Skeletal muscle satellite cell (primary cell): Measurements from ENCODE around the gene CFP. TPM values are rescaled to one million over a fixed set of nuclear protein-coding genes. Genes with fewer than 3 reads are reported as not detected.
A peak's percentile ranks its signal among the peaks of the same experiment; 100 is the strongest.
"Not testable (repeated sequence)": the region's sequence is repeated elsewhere in the genome, so short reads cannot be mapped to it uniquely, and the experiment has no call there.

Source experiments
- H3K27me3 ChIP-seq: 2 replicates; pipeline ENCODE4 v1.7.0; 2013; ENCODE audit warnings: low read length; ENCODE audit not compliant: control insufficient read depth, insufficient read depth
- H3K36me3 ChIP-seq: 2 replicates; pipeline ENCODE4 v1.7.0; 2013; ENCODE audit warnings: mild to moderate bottlenecking, control low read depth, low read length; ENCODE audit not compliant: insufficient read depth
- H3K4me1 ChIP-seq: 2 replicates; pipeline ENCODE4 v1.7.0; 2013; ENCODE audit warnings: low read length; ENCODE audit not compliant: control insufficient read depth, insufficient read depth
- H3K4me2 ChIP-seq: 2 replicates; pipeline ENCODE4 v1.7.0; 2013; ENCODE audit warnings: mild to moderate bottlenecking, low read length
- H3K4me3 ChIP-seq: 2 replicates; pipeline ENCODE4 v1.7.0; 2013; ENCODE audit warnings: low read length
- H3K9ac ChIP-seq: 2 replicates; pipeline ENCODE4 v1.7.0; 2013; ENCODE audit warnings: mild to moderate bottlenecking, low read depth, low read length, moderate library complexity
- H3K9me3 ChIP-seq: replicated peaks from 2 replicates; pipeline ENCODE4 v1.7.0; 2013; ENCODE audit warnings: mild to moderate bottlenecking, control low read depth, low read length
- total RNA-seq: library from RNA; depleted of rRNA; stranded (reverse); fragments of >200 nt; gene quantifications from 2 replicates; pipeline ENCODE4 v1.2.3, GENCODE V29; 2012; rRNA removed

Gene CFP
- 0.22 and 0.25 TPM in 2 replicates for total RNA-seq

DNA sequence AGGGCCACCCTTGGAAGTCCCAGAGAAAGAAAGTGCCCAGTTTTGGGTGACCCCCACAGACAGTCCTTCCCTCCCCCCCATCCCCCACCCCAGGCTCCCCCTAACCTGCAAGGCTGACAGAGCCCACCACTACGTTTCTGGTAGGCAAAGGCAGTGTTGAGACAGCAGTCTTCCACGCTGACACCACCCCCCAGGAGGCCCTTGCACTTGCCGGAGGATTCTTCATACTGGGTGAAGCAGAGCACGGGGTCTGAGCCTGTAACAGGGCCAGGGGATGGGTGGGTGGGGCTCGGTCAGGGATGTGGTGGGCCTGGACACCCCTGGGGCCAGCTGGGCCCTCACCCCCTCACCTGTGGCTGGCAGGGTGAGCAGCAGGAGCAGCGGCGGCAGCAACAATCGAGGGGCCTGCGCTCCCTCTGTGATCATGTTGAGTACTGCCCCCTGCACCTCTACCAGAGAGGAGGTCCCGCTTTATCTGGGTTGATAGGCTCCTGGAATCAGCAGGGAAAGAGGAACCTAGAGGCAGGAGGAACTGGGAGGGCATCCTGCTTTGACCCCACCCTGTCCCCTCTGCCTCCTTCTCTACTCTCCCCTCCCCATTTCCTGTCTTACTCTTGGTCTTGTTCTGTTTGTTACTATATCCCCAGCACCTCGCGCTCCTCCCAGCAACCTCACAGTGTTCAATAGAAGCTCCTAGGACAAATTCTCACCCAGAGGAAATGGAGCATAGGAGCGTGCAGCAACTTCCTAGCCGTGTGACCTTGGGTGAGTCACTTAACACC lies at the start of gene CFP:
TSS of gene CFP (minus strand) at position 512 of the 782 bp plus-strand sequence. CDS start at position 426, 86 bp downstream.
- H3K9me3 ChIP-seq: no peaks in the 10 kb centered on the region
- no peaks in the 10 kb centered on the region for H3K4me1 ChIP-seq
- no peak within 1 kb of the TSS for H3K4me2 ChIP-seq
- H3K27me3 ChIP-seq: no peaks in the 10 kb centered on the region
- peaks cover 3% of the 10 kb centered on the region for H3K36me3 ChIP-seq
- no peak within 1 kb of the TSS for H3K4me3 ChIP-seq
- H3K9ac ChIP-seq: no peak within 1 kb of the TSS

DNA sequence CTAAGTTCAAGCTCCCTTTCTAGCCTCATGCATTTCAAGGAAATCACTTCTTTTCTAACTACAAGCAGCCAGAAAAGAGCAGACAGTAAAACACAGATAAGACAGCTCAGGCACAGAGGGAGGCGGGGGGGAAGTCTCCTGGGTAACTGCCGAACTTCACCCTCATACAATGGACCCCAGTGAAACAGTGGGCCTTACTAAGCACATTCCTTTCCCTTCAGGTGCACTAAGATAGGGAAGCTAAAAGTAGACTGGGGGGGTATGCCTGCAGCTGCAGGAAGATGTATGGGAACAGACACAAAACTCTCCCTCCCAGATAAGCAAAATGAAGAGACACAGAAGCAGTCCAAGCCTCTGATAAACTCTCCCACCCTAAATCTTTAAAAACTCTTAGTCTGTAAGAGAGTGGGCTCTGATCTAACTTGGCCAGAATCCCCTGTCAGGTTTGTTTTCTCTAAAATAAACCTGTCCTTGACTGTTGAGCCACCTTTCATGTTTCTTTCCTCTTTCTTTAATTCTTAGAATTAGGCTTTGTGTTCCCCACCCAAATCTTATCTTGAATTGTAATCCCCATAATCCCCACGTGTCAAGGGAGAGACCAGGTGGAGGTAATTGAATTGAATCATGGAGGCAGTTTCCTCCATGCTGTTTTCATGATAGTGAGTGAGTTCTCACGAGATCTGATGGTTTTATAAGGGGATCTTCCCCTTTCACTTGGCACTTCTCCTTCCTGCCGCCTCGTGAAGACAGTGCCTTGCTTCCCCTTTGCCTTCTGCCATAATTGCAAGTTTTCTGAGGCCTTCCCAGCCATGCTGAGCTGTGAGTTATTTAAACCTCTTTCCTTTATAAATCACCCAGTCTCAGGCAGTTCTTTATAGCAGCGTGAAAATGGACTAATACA lies 46.5 kb upstream of the CFP start:
- H3K36me3 ChIP-seq, H3K4me3 ChIP-seq, H3K9ac ChIP-seq, H3K4me2 ChIP-seq, H3K4me1 ChIP-seq, H3K27me3 ChIP-seq, H3K9me3 ChIP-seq: not testable (repeated sequence)

DNA sequence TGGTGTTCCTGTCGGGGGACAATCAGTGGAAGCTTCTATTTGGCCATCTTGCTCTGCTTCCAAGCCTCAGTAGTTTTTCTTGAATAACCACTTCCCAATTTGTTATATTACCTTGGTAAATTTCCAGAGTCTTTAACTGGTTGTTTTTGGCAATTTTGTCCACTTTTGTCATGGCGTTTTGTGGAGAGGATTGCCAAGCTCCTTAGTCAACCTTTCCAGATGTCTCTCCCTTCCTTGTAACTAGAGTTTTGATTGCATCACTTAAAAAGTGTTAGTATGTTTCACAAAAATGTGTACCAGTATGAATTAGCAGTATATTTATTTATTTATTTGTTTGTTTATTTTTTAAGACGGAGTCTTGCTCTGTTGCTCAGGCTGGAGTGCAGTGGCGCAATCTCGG lies 45.0 kb upstream of the CFP start:
- Histone ChIP-seq H3K4me2 (no peak overlapping the region), H3K9ac (no peak overlapping the region), H3K27me3 (no peaks in the 10 kb centered on the region), H3K4me3 (no peak overlapping the region), H3K4me1 (no peaks in the 10 kb centered on the region), H3K36me3 (no peaks in the 10 kb centered on the region), H3K9me3 (no peaks in the 10 kb centered on the region)

DNA sequence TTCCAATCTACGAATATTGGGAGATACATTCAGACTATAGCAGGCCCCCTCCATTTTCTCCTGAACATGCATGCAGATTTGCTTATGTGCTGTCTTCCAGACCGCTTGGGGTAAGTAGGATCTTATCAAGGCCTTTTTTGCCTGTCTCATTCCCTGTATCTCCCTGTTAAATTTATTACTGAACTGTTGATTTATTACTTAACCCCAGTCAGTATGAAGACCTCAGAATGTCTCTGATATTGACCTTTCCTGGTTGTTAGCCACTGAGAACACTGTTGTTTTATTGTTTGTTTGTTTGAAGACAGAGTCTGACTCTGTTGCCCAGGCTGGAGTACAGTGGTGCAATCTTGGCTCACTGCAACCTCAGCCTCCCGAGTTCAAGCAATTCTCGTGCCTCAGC lies 36.1 kb upstream of the CFP start:
- peaks cover 11% of the 10 kb centered on the region for H3K4me1 ChIP-seq
- not testable (repeated sequence) for H3K36me3 ChIP-seq, H3K4me2 ChIP-seq, H3K9me3 ChIP-seq, H3K9ac ChIP-seq, H3K27me3 ChIP-seq, H3K4me3 ChIP-seq

DNA sequence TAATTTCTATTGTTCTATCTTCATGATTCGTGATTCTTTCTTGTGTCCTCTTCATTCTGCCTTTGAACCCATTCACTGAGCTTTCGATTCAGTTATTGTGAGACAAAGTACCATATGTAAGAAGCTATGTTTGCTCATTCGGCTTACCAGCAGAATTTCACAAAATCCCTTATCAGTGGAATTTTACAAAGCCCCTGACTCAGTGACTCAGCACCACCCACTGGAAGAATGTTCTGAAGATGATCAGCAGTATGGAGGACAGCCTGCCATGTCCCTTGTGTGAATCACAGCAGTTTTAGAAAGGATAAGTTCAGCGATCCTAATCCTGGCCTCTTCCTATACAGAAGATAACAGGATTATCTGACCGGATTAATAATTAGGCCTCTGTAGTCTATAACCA lies 35.0 kb upstream of the CFP start:
- H3K9me3 ChIP-seq: no peaks in the 10 kb centered on the region
- no peaks in the 10 kb centered on the region for H3K36me3 ChIP-seq
- H3K4me3 ChIP-seq: no peak overlapping the region
- H3K4me1 ChIP-seq: peaks cover 11% of the 10 kb centered on the region
- no peak overlapping the region for H3K9ac ChIP-seq
- no peak overlapping the region for H3K4me2 ChIP-seq
- H3K27me3 ChIP-seq: no peaks in the 10 kb centered on the region

DNA sequence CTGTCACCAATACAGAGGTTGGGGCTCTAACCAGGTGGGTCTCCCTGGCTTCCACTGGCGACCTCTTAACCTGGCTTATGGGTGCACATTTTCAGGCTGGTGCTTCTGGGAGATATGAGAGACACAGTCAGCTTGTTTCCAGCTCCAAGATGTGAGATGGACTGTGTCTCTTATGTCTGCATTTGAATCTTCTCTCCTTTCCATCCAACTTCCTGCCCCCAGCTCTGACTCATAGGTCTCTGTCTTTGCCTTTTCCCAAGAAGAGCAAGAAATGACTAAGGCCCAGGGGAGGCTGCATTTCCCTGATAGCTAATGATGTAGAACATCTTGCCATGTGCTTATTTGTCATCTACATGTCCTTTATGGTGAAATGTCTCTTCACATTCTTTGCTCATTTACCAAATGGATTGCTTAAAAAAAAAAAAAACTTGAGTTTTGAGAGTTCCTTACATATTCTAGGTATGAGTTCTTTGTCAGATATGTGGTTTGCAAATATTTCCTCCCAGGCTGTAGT lies 32.5 kb upstream of the CFP start:
- no peaks in the 10 kb centered on the region for H3K36me3 ChIP-seq
- H3K4me1 ChIP-seq: peaks cover 18% of the 10 kb centered on the region
- H3K27me3 ChIP-seq: no peaks in the 10 kb centered on the region
- no peaks in the 10 kb centered on the region for H3K9me3 ChIP-seq
- peak overlapping the region; percentile 34 for H3K4me2 ChIP-seq
- peak overlapping the region; percentile 66 for H3K9ac ChIP-seq
- no peak overlapping the region for H3K4me3 ChIP-seq

DNA sequence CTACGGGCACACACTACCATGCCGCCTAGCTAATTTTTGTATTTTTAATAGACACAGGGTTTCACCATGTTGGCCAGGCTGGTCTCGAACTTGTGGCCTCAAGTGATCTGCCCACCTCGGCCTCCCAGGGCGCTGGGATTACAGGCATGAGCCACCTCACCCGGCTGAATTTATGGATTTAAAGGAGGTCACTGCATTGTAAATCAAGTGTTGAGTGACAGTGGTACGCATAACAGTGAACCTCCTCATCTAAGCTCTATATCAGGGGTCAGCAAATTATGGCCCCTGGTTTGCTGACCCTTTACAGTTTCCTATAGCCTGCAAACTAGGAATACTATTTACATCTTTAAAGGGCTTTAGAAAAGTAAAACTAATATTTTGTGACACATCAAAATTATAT lies 31.8 kb upstream of the CFP start:
- no peak overlapping the region for H3K4me3 ChIP-seq
- H3K27me3 ChIP-seq: no peaks in the 10 kb centered on the region
- peaks cover 18% of the 10 kb centered on the region for H3K4me1 ChIP-seq
- no peaks in the 10 kb centered on the region for H3K9me3 ChIP-seq
- peaks cover 6% of the 10 kb centered on the region for H3K36me3 ChIP-seq
- peak overlapping the region; percentile 56 for H3K9ac ChIP-seq
- no peak overlapping the region for H3K4me2 ChIP-seq

DNA sequence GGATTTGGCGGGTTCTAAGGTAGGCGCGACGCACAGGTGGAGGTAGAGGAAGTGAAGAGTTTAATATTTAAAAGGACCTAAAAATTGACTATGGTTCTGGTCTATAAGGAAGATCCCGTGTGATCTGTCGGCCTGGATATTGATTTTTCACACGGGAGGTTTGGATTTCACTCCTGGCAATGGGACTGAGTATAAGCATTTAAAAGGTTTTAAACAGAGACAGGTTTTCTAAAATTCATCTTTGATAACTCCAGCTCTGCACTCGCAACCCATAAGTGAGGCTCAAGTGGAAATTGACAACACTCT lies 29.6 kb upstream of the CFP start:
- Histone ChIP-seq H3K27me3 (no peaks in the 10 kb centered on the region), H3K9ac (peak overlapping the region; percentile 97), H3K4me2 (peak overlapping the region; percentile 80), H3K4me1 (peaks cover 18% of the 10 kb centered on the region), H3K9me3 (no peaks in the 10 kb centered on the region), H3K36me3 (peaks cover 15% of the 10 kb centered on the region), H3K4me3 (peak overlapping the region; percentile 84)

DNA sequence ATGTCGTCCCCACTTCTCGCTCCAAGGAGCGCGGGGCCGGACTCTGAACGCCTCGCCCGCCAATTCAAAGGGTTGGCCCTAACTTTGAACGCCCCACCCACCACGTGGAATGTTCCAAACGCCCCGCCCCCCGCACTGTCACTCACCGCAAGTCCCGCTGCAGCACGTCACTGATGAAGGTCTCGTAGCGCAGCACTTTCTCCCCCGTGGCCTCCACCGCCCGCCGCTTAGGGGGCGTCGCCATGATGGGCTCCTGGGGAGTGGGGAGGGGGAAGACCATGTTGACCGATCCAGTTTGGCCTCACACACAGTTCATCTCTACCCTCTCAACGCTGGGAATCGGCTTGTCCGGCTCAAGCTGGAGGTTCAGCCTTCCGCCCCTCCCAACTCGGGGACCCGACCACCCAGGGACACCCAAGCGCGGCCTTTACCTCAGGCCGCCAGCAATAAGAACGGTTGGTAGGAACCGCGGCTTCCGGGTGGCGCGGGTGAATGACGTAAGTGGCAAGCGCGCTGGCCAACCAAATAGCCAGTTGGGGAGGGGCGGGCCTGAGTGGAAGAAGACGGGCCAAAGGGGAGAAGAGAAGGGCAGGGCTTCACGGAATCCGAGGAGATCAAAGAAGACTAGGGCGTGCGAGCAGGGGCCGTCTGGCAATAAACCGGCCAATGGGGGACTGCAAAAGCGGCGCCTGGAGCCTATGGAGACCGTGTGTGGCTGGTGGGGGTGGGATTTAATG lies 29.1 kb upstream of the CFP start, which contains the start of gene UXT:
TSS of gene UXT (minus strand) at position 497 of the 737 bp plus-strand sequence. CDS start at position 244, 253 bp downstream.
- peaks cover 18% of the 10 kb centered on the region for H3K4me1 ChIP-seq
- peak within 1 kb of the TSS; percentile 84 for H3K4me3 ChIP-seq
- no peaks in the 10 kb centered on the region for H3K9me3 ChIP-seq
- H3K9ac ChIP-seq: peak within 1 kb of the TSS; percentile 97
- H3K36me3 ChIP-seq: peaks cover 15% of the 10 kb centered on the region
- H3K27me3 ChIP-seq: no peaks in the 10 kb centered on the region
- peak within 1 kb of the TSS; percentile 80 for H3K4me2 ChIP-seq

DNA sequence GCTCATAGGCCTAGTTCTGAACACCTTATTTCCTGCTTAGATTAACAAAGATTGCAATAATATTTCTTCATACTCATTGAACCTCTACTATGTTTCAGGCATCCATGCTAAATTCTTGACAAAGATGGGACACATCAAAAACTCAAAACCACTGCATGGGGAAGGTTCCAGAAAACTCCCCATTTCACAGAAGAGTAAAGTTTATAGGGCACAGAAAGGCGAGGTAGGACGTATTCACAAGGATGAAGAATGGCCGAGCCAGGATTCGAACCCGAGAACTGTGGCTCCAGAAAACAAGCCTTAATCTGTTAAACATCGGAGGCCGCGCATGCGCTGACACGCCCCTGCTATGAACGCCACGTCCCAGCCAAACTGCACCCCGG lies 28.6 kb upstream of the CFP start:
- peaks cover 18% of the 10 kb centered on the region for H3K4me1 ChIP-seq
- peak overlapping the region; percentile 84 for H3K4me3 ChIP-seq
- no peaks in the 10 kb centered on the region for H3K9me3 ChIP-seq
- no peaks in the 10 kb centered on the region for H3K27me3 ChIP-seq
- H3K9ac ChIP-seq: peak overlapping the region; percentile 97
- H3K36me3 ChIP-seq: peaks cover 15% of the 10 kb centered on the region
- H3K4me2 ChIP-seq: peak overlapping the region; percentile 78
